HG02938 (cell line): ENCODE results near the gene GAK.

Source experiments
- ATAC-seq: cut with Tn5 transposase; IDR thresholded peaks from one replicate; pipeline ENCODE4 v1.9.1; 2021; ENCODE audit warnings: mild to moderate bottlenecking, moderate library complexity; ENCODE audit not compliant: unreplicated experiment

Gene GAK

GRCh38 chr4:892780-893179 lies 39.3 kb downstream of the GAK start:
- ATAC-seq: no peak

DNA sequence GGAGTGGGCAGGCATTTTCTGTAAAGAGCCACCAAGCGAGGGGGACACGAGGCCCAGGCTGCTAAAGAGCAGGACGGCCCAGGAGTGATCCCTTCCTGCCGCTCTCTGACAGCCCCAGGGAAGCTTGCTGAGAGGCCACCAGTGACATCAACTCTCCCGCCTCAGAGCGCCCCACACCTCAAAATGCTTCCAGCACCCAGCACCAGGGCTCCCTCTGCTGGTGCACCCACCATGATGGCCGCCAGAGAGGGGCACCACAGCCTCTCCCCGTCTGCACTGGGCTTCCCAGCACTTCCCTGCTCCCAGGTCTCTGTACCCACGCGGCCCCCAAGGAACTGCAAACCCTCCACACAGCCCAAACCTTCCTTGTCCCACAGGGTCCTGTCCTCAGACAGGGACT lies 40.4 kb downstream of the GAK start:
- ATAC-seq: no peak

- ATAC-seq: no peak
Measured at GRCh38 chr4:890036-890695, 42.0 kb downstream of the GAK start.

DNA sequence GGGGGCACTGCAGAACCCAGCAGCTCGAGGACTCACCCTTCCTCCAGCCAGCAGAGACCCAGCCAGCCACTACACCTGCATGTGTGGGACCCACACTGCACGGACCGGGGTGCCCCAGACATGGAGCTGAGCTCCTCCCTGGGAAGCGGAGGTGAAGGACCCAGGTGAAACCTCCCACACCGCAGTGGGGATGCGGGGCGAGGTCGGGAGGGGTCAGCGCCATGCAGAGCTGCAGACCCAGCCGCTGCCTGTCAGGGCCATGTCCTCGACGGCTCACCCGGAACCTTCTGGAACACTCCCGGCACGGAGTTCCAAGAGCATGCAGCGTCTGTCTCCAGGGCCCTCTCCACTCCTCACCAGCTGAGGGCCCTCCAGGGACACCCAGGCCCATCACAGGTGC lies 42.6 kb downstream of the GAK start:
- no peak for ATAC-seq

DNA sequence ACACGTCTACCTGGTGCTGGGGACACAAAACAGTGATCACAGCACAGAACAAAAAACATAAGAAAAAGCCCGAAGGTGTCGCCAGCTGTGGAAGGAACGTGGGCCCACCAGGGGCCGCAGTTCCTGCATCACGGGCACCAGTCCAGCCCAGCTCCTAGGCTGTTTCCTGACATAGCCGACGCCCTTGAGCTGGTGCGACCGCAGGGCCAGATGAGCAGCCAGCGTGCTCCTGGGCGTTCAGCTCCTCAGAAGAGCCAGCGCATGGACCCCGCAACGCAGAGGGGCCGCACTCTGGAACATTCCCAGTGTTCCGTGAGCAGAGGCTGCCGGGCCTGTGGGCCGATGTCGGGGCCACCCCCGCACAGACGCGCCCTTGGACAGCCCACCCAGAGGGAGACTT lies 44.1 kb downstream of the GAK start:
- ATAC-seq: no peak

- ATAC-seq: no peak
Measured at GRCh38 chr4:887034-887763, 44.9 kb downstream of the GAK start.

DNA sequence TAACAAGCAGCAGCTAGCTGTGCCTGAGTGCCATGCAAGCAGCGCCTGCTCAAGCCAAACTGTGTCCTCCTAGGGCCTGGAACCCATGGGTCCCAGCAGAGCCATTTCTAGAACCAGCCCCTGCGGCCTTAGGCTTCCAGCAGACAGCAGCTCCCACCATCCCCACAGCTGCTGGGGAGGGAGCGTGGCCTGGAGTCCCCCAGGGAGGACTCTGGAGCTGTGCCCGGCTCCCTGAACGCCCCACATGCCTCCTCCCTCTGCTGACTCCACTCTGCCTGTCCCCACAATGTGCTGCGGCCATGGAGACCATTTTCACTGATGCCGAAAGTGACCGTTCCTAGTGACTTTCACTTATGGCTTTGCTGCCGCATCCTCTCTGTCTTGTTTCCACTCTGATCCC lies 45.9 kb downstream of the GAK start:
- no peak for ATAC-seq

DNA sequence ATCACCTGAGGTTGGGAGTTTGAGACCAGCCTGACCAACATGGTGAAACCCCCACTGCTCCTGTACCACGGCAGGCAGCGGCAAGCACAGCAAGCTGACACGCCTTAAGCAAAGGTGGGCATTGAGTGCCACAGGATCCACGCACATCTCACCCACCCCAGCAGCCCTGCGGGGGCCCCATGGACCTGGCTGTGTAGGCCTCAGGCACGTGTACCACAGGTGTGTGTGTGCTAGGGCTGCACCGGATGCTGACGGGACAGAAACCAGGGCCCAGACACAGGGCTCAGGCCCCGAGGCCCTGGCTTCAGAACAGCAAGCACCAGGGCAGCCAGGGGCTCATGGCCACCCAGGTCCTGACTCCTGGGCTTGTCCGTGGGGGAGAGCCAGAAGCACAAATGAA lies 46.8 kb downstream of the GAK start:
- ATAC-seq: no peak

GRCh38 chr4:884896-885295 lies 47.2 kb downstream of the GAK start:
- ATAC-seq: no peak

- ATAC-seq: no peak
Measured at GRCh38 chr4:884259-884658, 47.9 kb downstream of the GAK start.

DNA sequence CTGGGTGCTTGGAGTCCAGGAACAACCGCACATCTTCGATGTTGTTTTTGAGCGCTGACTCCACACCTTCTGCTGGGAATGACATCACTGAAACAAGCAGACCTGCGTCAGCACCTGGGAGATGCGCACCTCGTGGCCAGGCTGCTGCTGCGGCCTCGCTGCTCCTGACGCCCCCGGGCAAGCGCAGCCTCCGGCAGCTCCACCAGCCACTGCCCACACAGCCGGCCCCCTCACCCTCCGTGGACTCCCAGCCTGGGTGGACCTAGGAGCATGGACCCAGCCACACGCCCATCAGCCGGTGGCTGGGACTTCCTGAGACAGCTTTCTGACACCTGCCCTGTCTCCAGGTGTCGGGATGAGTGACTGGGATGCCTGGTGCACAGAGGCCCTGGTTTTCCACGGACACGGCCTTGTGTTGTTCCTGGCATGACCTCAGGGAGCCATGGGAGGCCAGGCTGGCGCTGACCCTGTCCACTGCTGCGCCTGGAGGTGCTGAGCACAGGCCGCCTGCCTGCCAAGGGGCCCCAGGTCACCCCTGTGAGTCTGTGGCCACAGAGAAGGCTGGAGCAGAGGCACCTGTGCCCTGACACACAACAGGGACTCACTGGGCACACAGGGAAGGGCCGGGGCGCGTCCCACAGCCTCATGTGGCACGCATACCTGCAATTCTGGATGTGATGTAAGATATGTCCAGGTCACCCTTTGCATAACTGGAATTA lies 48.6 kb downstream of the GAK start:
- no peak for ATAC-seq

DNA sequence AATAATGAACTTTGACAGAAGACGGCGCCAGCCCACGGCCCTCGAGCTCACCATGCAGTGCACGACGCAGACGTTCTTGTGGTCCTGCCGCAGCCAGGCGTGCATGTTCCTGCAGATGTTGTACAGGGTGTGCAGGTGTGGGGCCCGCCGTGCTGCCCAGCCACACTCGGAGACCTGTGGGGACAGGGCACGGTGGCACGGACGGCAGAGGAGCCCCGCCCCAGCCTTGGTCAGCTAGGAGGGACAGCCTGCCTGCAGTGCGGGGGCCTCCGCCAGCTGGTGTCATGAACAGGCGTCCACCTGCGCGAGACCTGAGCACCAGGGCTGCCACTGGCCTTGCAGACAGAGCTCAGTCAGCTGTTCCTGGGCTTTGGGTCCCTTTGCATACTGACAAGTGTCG lies 49.5 kb downstream of the GAK start:
- no peak for ATAC-seq

DNA sequence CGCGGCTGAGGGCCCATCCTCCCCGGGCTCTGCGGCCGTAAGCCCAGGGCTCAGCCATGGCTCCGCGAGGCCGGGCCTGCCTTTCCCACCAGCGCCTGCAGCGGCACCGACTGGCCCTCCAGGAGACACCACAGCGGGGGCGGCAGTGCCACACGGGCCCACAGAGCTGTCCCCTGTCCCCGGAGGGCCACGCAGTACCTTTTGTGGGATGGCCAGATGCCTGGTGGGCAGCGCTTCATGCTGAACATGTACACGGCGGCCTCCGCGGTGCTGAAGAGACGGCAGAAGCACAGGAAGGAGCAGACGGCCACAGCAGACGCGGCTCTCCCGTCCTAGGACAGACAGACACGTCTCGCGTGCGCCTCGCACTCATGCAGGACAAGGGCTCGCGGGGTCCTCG lies 50.4 kb downstream of the GAK start:
- no peak for ATAC-seq

GRCh38 chr4:880684-881405 lies 51.3 kb downstream of the GAK start:
- ATAC-seq: no peak

GRCh38 chr4:879729-880077 lies 52.4 kb downstream of the GAK start:
- ATAC-seq: no peak

GRCh38 chr4:878796-879728 lies 53.1 kb downstream of the GAK start:
- no peak for ATAC-seq

DNA sequence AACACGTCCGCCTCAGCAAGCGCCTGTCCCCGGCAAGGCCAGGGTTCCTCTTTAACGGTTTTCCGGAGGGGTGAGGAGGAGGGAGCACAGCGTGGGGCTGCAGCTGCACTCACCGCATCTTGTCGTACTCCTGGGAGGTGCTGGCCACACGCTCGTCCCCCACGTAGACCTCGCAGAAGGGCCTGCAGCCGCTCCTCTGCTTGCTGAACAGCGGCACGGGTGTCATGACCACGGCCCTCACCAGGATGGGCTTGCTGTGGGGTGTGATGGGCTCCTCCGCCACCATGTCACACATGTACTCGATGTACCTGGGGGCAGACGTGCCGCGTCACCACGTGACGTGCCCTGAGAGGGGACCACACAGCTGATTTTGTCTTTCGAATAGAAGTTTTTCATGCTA lies 54.6 kb downstream of the GAK start:
- ATAC-seq: no peak

GRCh38 chr4:876780-877179 lies 55.3 kb downstream of the GAK start:
- no peak for ATAC-seq

GRCh38 chr4:875818-876423 lies 56.2 kb downstream of the GAK start:
- ATAC-seq: no peak
